ENCODE data around the gene SLC35F4.

GRCh38 chr14:57761800-57762199 lies 104.1 kb downstream of the SLC35F4 start:
- no peak for TF ChIP-seq CTCF (IDR thresholded peaks at IDR 0.05; ENCODE audit: low read length)
- TF ChIP-seq EZH2phosphoT487 (IDR thresholded peaks at IDR 0.05; ENCODE audit: low read length): no peak

Measured in MM.1S (cell line).